HepG2 (cell line): Measurements from ENCODE around the gene NXT1. TPM values are rescaled to one million over a fixed set of nuclear protein-coding genes. Genes with fewer than 3 reads are reported as not detected.
A peak's percentile ranks its signal among the peaks of the same experiment; 100 is the strongest.

Source experiments
- ATAC-seq: fragments of 200-7000 bp; cut with Tn5 transposase; 3 replicates; pipeline ENCODE4 v1.9.1; 2020; ENCODE audit warnings: mild to moderate bottlenecking, moderate library complexity
- Bru-seq: library from RNA; stranded (reverse); fragments of 400-500 nt; gene quantifications from one replicate; lab custom pipeline; 2021; lab: Mats Ljungman, UMichigan
- BruChase-seq, 2 experiments: library from RNA; stranded (reverse); fragments of 400-500 nt; gene quantifications; one replicate each; lab custom pipeline; 2021; lab: Mats Ljungman, UMichigan
- BruUV-seq: library from RNA; stranded (reverse); fragments of 400-500 nt; replicated peaks from 2 replicates; lab custom pipeline; 2021; lab: Mats Ljungman, UMichigan
- CTCF ChIA-PET: fragments of 300-600 bp; formaldehyde crosslinking; extraction: SDS; loops from one replicate; lab custom pipeline; 2021; ENCODE audit warnings: low total read pairs, inconsistent platforms, low intra/inter-chr PET ratio; lab: Yijun Ruan, JAX
- POLR2A ChIA-PET: fragments of 350-600 bp; sonication (Branson Sonifier 250); formaldehyde crosslinking; loops from one replicate; lab custom pipeline; 2020; ENCODE audit warnings: antibody characterized with exemption, inconsistent platforms; lab: Yijun Ruan, JAX
- DNase-seq: peaks from one replicate; pipeline ENCODE4 v3.0.0-alpha.2; 2015; ENCODE audit warnings: low spot score
- FAIRE-seq: peaks from 3 replicates; lab custom pipeline; 2011; peaks lifted over from hg19 to GRCh38; lab: Jason Lieb, UNC
- H2AFZ ChIP-seq: one replicate; pipeline ENCODE4 v1.6.1; 2011; ENCODE audit warnings: low read length, inconsistent platforms
- H3K27ac ChIP-seq: fragments of 300-600 bp; 3 replicates; pipeline ENCODE4 v1.8.0; 2011; ENCODE audit warnings: mixed run types, mild to moderate bottlenecking, mixed read lengths, low read length, inconsistent platforms; ENCODE audit not compliant: insufficient read depth; ENCODE audit errors: extremely low read length
- H3K27me3 ChIP-seq, 2 experiments: fragments of 200-600 bp in 1 of 2; 2 replicates in 1 of 2; 3 replicates in 1 of 2; pipeline versions ENCODE4 v1.6.0 to v1.8.0; 2011; ENCODE audit warnings: low read length in 2 of 2, mild to moderate bottlenecking in 2 of 2, moderate library complexity in 2 of 2, inconsistent platforms in 1 of 2; ENCODE audit not compliant: insufficient read depth in 2 of 2, control insufficient read depth in 1 of 2
- H3K36me3 ChIP-seq, 2 experiments: fragments of 200-600 bp in 1 of 2; replicated peaks in 1 of 2; 2 replicates in 1 of 2; 3 replicates in 1 of 2; pipeline versions ENCODE4 v1.5.1 to v1.8.0; 2011; ENCODE audit warnings: low read length in 2 of 2, inconsistent platforms in 1 of 2; ENCODE audit not compliant: insufficient read depth in 2 of 2, control insufficient read depth in 1 of 2
- H3K4me1 ChIP-seq: 2 replicates; pipeline ENCODE4 v1.5.1; 2012; ENCODE audit warnings: low read length, inconsistent platforms; ENCODE audit not compliant: insufficient read depth
- H3K4me2 ChIP-seq: 2 replicates; pipeline ENCODE4 v1.6.0; 2011; ENCODE audit warnings: low read depth, low read length, inconsistent platforms
- H3K4me3 ChIP-seq, 3 experiments: fragments of 200-600 bp in 1 of 3; sonication (generic), shearing (Covaris generic) in 1 of 3; replicated peaks in 1 of 3; 2 replicates each; pipeline ENCODE4 v1.5.1; 2011 to 2016; ENCODE audit warnings: low read length in 3 of 3, inconsistent platforms in 2 of 3, low read depth in 2 of 3, mild to moderate bottlenecking in 2 of 3, control low read depth in 1 of 3, mixed read lengths in 1 of 3; ENCODE audit not compliant: insufficient read depth in 1 of 3
- H3K79me2 ChIP-seq: one replicate; pipeline ENCODE4 v1.6.1; 2011; ENCODE audit warnings: low read length, inconsistent platforms; ENCODE audit not compliant: insufficient read depth
- H3K9ac ChIP-seq: 2 replicates; pipeline ENCODE4 v1.6.0; 2011; ENCODE audit warnings: mild to moderate bottlenecking, low read depth, low read length, inconsistent platforms; ENCODE audit not compliant: insufficient read depth
- H3K9me3 ChIP-seq: 2 replicates; pipeline ENCODE4 v1.5.1; 2012; ENCODE audit warnings: mild to moderate bottlenecking, low read length
- H4K20me1 ChIP-seq: 2 replicates; pipeline ENCODE4 v1.6.0; 2011; ENCODE audit warnings: inconsistent platforms, mild to moderate bottlenecking, low read length, moderate library complexity; ENCODE audit not compliant: insufficient read depth
- GABPA ChIP-seq, 2 experiments: IDR thresholded peaks; 2 replicates each; pipeline ENCODE4 v1.6.1; 2011 to 2016; ENCODE audit warnings: low read depth in 2 of 2, low read length in 1 of 2, missing biosample characterization in 1 of 2, missing genetic modification characterization in 1 of 2
- HOXA9 ChIP-seq: sonication (generic); formaldehyde crosslinking; IDR thresholded peaks from 2 replicates; pipeline ENCODE4 v1.8.1; 2022; ENCODE audit warnings: missing genetic modification reagents, mild to moderate bottlenecking, moderate library complexity, borderline replicate concordance
- NR3C1 ChIP-seq: sonication (generic); formaldehyde crosslinking; IDR thresholded peaks from 2 replicates; pipeline ENCODE4 v1.4.0; 2020; ENCODE audit warnings: missing genetic modification reagents
- SKI ChIP-seq: fragments of 450-650 bp; IDR thresholded peaks from one replicate; pipeline ENCODE4 v1.6.1; 2018; ENCODE audit warnings: mild to moderate bottlenecking; ENCODE audit not compliant: partially characterized antibody
- SSRP1 ChIP-seq: IDR thresholded peaks from 2 replicates; pipeline ENCODE4 v1.6.1; 2016; ENCODE audit warnings: control low read depth
- ZHX2 ChIP-seq, 2 experiments: sonication (generic) in 1 of 2; formaldehyde crosslinking in 1 of 2; IDR thresholded peaks; 2 replicates each; pipeline versions ENCODE4 v1.6.1 to v1.9.0; 2014 to 2022; ENCODE audit warnings: antibody characterized with exemption in 1 of 2, borderline replicate concordance in 1 of 2, inconsistent platforms in 1 of 2, low read depth in 1 of 2, missing genetic modification reagents in 1 of 2
- WGBS: methylation state at CpG from one replicate; pipeline ENCODE4 v1.1.6; 2017; ENCODE audit warnings: low lambda C conversion rate; 5-methylcytosine and 5-hydroxymethylcytosine counted together
- in situ Hi-C: cut with HindIII; loops from 2 replicates; pipeline ENCODE4 v1.10.0; 2017; ENCODE audit warnings: low pct_unique_long_range_greater_than_20kb; ENCODE audit not compliant: extremely low pct_ligation_motif_present
- intact Hi-C: fragments of 100-400 bp; cut with micrococcal nuclease; formaldehyde crosslinking; loops from one replicate; pipeline ENCODE4 v1.10.0; 2022; ENCODE audit not compliant: unreplicated experiment
- long read RNA-seq, 2 experiments: library from RNA in 1 of 2; library from polyadenylated mRNA in 1 of 2; stranded (forward) in 1 of 2; unstranded in 1 of 2; transcript quantifications; one replicate each; pipeline ENCODE4 v2.0.0, GENCODE V29; 2019 to 2022
- polyA minus RNA-seq, 3 experiments: library from RNA; depleted of rRNA, polyadenylated mRNA; stranded (reverse); fragments of >200 nt; gene quantifications; 2 replicates each; pipeline ENCODE4 v1.2.3, GENCODE V29; 2011; ENCODE audit warnings: low replicate concordance in 1 of 3
- polyA plus RNA-seq, 8 experiments: library from polyadenylated mRNA; depleted of rRNA in 3 of 8; stranded (reverse) in 7 of 8; unstranded in 1 of 8; fragments of >200 nt; fragmentation: Illumina TruSeq in 4 of 8; extraction: Trizol in 4 of 8; gene quantifications; 2 replicates each; pipeline versions ENCODE4 v1.2.1 to v1.2.3, GENCODE V29; 2011 to 2016; ENCODE audit warnings: low read depth in 4 of 8, missing spikeins in 1 of 8, mixed read lengths in 1 of 8; ENCODE audit not compliant: insufficient read depth in 1 of 8
- total RNA-seq, 5 experiments: library from RNA; depleted of rRNA; stranded (reverse); fragments of >200 nt; fragmentation: Illumina TruSeq; extraction: Trizol; gene quantifications; 2 replicates each; pipeline ENCODE4 v1.2.3, GENCODE V29; 2016; ENCODE audit warnings: low read depth in 1 of 5

The NXT1 gene
- total RNA-seq (2016; rRNA removed; fragmentation: Illumina TruSeq; extraction: Trizol) (65.9 and 69.7 TPM in 2 replicates), polyA plus RNA-seq (2011; rRNA removed) (35.6 and 40.8 TPM in 2 replicates), polyA minus RNA-seq (2011; rRNA and poly(A)+ RNA removed; ENCODE audit: low replicate concordance) (25.3 and 27.2 TPM in 2 replicates), Bru-seq, nascent RNA (percentile 91 among the genes with signal in this experiment), BruChase-seq, experiment 1, labeled RNA remaining after a 6-hour chase (percentile 68 among the genes with signal in this experiment), BruChase-seq, experiment 2, labeled RNA remaining after a 2-hour chase (percentile 91 among the genes with signal in this experiment)
- total RNA-seq (2016; cell fraction: cytosol; rRNA removed; fragmentation: Illumina TruSeq; extraction: Trizol; ENCODE audit: low read depth), result 33.9 and 44.3 TPM in 2 replicates
- 66.3 and 67.2 TPM in 2 replicates for total RNA-seq (2016; cell fraction: insoluble cytoplasmic fraction; rRNA removed; fragmentation: Illumina TruSeq; extraction: Trizol)
- 44.7 and 63.8 TPM in 2 replicates for total RNA-seq (2016; cell fraction: membrane; rRNA removed; fragmentation: Illumina TruSeq; extraction: Trizol)
- total RNA-seq (2016; cell fraction: nucleus; rRNA removed; fragmentation: Illumina TruSeq; extraction: Trizol), result 24.4 and 28.0 TPM in 2 replicates
- polyA plus RNA-seq (2011; cell fraction: cytosol; rRNA removed), result 43.8 and 47.5 TPM in 2 replicates
- 14.7 and 15.8 TPM in 2 replicates for polyA plus RNA-seq (2011; cell fraction: nucleus; rRNA removed)
- polyA plus RNA-seq (2012), result 26.7 and 32.9 TPM in 2 replicates
- 18.8 and 30.9 TPM in 2 replicates for polyA plus RNA-seq (2016; cell fraction: cytosol; fragmentation: Illumina TruSeq; extraction: Trizol; ENCODE audit: low read depth)
- 62.5 and 64.4 TPM in 2 replicates for polyA plus RNA-seq (2016; cell fraction: insoluble cytoplasmic fraction; fragmentation: Illumina TruSeq; extraction: Trizol; ENCODE audit: low read depth)
- polyA plus RNA-seq (2016; cell fraction: membrane; fragmentation: Illumina TruSeq; extraction: Trizol; ENCODE audit: low read depth), result 26.0 and 39.0 TPM in 2 replicates
- polyA plus RNA-seq (2016; cell fraction: nucleus; fragmentation: Illumina TruSeq; extraction: Trizol; ENCODE audit: insufficient read depth, low read depth), result 41.7 and 47.7 TPM in 2 replicates
- polyA minus RNA-seq (2011; cell fraction: cytosol; rRNA and poly(A)+ RNA removed), result 11.5 and 13.4 TPM in 2 replicates
- 8.2 and 10.1 TPM in 2 replicates for polyA minus RNA-seq (2011; cell fraction: nucleus; rRNA and poly(A)+ RNA removed)
- long read RNA-seq, experiment 1, transcript NXT1-201 (2 exons, 1,123 nt), result major isoform, 132 of 132 reads
- long read RNA-seq, experiment 1, partial matches to known transcripts, result 0 of 132 reads
- long read RNA-seq, experiment 1, other reads (novel, unspliced or antisense), result 0 of 132 reads
- long read RNA-seq, experiment 2, transcript NXT1-201 (2 exons, 1,123 nt), result major isoform, 99 of 106 reads
- long read RNA-seq, experiment 2, partial matches to known transcripts, result 7 of 106 reads
- long read RNA-seq, experiment 2, other reads (novel, unspliced or antisense), result 0 of 106 reads

- H3K4me2 ChIP-seq, result peak within 1 kb of the TSS; percentile 89
- TF ChIP-seq SKI, result peak; percentile 74
- peak; percentile 77 for TF ChIP-seq ZHX2 (IDR thresholded peaks at IDR 0.05; ENCODE audit: low read depth)
- TF ChIP-seq ZHX2 (CRISPR knock-in tag; IDR thresholded peaks at IDR 0.05; ENCODE audit: borderline replicate concordance), result 0 out of 2 replicates have a peak, but pooled peaks have one; percentile 1
- TF ChIP-seq HOXA9, result no peak
- TF ChIP-seq GABPA (IDR thresholded peaks at IDR 0.05; ENCODE audit: low read depth, low read length), result peak; percentile 94
- peak; percentile 95 for TF ChIP-seq GABPA (CRISPR knock-in tag; IDR thresholded peaks at IDR 0.05; ENCODE audit: low read depth)
- 0 out of 2 replicates have a peak, but pooled peaks have one; percentile 58 for TF ChIP-seq SSRP1 (CRISPR knock-in tag)
- TF ChIP-seq NR3C1 (CRISPR knock-in tag), result no peak
Observed at GRCh38 chr20:23350196-23350903, at the start of gene NXT1. TSS of gene NXT1 (plus strand) at chr20:23350791. CDS start at chr20:23354042, 3,251 bp downstream.

More at GRCh38 chr20:23350196-23350903, at the start of gene NXT1:
- Histone ChIP-seq H3K36me3 (peaks cover 3 to 12% of the 10 kb centered on the region in 2 experiments; a peak in 4 of 5 replicates), H4K20me1 (peaks cover 12% of the 10 kb centered on the region), H3K9ac (peak within 1 kb of the TSS; percentile 92), H2AFZ (peak within 1 kb of the TSS; percentile 55), H3K27ac (peak within 1 kb of the TSS; percentile 91), H3K79me2 (peaks cover 33% of the 10 kb centered on the region), H3K27me3 (no peaks in the 10 kb centered on the region; a peak in 1 of 5 replicates), H3K4me3 (peak within 1 kb of the TSS; percentile 80 to 91 (median 90)), H3K9me3 (no peaks in the 10 kb centered on the region), H3K4me1 (peaks cover 45% of the 10 kb centered on the region)
- intact Hi-C loops (loop anchor here (1.0 to 10.0 kb wide), 4 partner anchors 8 to 936 kb away; partner anchors contain the start of gene NAPB), in situ Hi-C loops (loop anchor here (10.0 kb wide), 1 partner anchor 776 kb away; no protein-coding TSS in a partner anchor)
- BruUV-seq, result TSS peak; percentile 71
- ChIA-PET CTCF (interaction anchor here (1.0 to 1.5 kb wide), 3 partner anchors 8 to 96 kb away, joined by 3 to 4 read pairs (median 3); partner anchors contain the start of gene GZF1), POLR2A (interaction anchor here (0.6 to 3.3 kb wide), 45 partner anchors 9 to 1011 kb away, joined by 3 to 145 read pairs (median 4); partner anchors contain the start of genes FOXA2, GZF1 and NAPB)
- DNase-seq (peak; percentile 100), ATAC-seq (peak; percentile 92), FAIRE-seq (peak; percentile 97)
- under 1% methylated on average over 42 of the region's 65 CpGs for WGBS
